Measurements from ENCODE around the gene HOXD13. TPM values are rescaled to one million over a fixed set of nuclear protein-coding genes. Genes with fewer than 3 reads are reported as not detected.

Gene HOXD13
- total RNA-seq, 1 experiment from 2014 or later = not detected

DNA sequence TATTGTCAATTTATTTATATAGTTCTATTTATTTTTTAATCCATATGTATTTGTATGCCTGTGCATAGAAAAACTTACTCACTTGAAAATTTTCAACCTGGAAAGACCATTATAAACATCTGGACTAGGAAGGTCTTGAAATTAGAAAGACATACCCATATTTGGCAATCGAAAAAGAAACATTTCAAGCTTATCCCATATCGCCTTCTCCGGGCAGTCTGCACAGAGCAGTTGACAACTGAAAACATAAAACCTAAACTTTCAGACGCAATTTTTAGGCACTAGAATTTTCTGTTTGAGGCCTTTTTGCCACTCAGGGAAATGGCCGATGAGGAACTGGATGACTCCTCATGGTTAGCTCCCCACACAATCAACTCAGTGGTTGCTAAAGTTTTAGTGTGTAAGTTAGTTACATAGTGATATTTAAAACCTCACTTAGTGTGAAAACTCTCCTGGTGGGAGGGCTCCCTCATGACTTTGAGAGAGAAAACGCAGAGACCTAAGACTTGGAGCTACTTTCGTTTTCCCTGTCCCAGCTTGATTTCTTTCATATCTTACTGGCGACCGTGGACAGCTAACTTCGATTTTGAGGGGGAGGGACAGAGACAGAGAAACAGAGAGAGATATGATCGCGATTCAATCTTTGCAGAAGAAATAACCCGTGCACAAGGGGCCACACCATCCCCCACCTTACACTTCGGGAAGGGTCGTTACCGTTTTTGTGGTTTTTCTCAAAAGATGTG, 3.9 kb downstream of the HOXD13 start:
- no peaks in the 10 kb centered on the region for H3F3A ChIP-seq (ENCODE audit: insufficient read depth, low read depth)
- no peak overlapping the region for H3K27ac ChIP-seq
- DNase-seq = no peak
- intact Hi-C loops (cut with micrococcal nuclease; ENCODE audit: unreplicated experiment) = loop anchor here (2.0 to 10.0 kb wide), 3 partner anchors 844 to 1632 kb away; no protein-coding TSS in a partner anchor
- H3K4me1 ChIP-seq (replicated peaks; ENCODE audit: insufficient read depth) = peaks cover 13% of the 10 kb centered on the region; the same call in 1 of the 2 replicates
- BruUV-seq (replicated peaks) = no TSS peak
- no peaks in the 10 kb centered on the region for H3K9me3 ChIP-seq (ENCODE audit: insufficient read depth, low read depth)
- no peaks in the 10 kb centered on the region for H4K20me1 ChIP-seq (ENCODE audit: insufficient read depth)
- no peaks in the 10 kb centered on the region for H3K79me2 ChIP-seq (ENCODE audit: low read depth)
- H3K36me3 ChIP-seq (ENCODE audit: low read depth) = no peaks in the 10 kb centered on the region
- peak overlapping the region; percentile 90 for H3K4me2 ChIP-seq
- no peaks in the 10 kb centered on the region for H3K9me2 ChIP-seq (ENCODE audit: insufficient read depth)
- H3K27me3 ChIP-seq (ENCODE audit: insufficient read depth, low read depth) = peaks cover 45% of the 10 kb centered on the region
- H3K4me3 ChIP-seq = peak overlapping the region; percentile 65
- ChIA-PET POLR2A (ENCODE audit: unreplicated experiment) (interaction anchor here (0.6 kb wide), 1 partner anchor 682 kb away, joined by 3 read pairs; no protein-coding TSS in a partner anchor), CTCF (interaction anchor here (0.6 to 2.3 kb wide), 6 partner anchors 14 to 845 kb away, joined by 3 to 22 read pairs (median 3); no protein-coding TSS in a partner anchor)
- peak overlapping the region; percentile 91 for H2AFZ ChIP-seq
- TF ChIP-seq EZH2 (IDR thresholded peaks at IDR 0.05; ENCODE audit: low read depth) = no peak
- TF ChIP-seq, protein P1, sequence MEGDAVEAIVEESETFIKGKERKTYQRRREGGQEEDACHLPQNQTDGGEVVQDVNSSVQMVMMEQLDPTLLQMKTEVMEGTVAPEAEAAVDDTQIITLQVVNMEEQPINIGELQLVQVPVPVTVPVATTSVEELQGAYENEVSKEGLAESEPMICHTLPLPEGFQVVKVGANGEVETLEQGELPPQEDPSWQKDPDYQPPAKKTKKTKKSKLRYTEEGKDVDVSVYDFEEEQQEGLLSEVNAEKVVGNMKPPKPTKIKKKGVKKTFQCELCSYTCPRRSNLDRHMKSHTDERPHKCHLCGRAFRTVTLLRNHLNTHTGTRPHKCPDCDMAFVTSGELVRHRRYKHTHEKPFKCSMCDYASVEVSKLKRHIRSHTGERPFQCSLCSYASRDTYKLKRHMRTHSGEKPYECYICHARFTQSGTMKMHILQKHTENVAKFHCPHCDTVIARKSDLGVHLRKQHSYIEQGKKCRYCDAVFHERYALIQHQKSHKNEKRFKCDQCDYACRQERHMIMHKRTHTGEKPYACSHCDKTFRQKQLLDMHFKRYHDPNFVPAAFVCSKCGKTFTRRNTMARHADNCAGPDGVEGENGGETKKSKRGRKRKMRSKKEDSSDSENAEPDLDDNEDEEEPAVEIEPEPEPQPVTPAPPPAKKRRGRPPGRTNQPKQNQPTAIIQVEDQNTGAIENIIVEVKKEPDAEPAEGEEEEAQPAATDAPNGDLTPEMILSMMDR (conservative IDR thresholded peaks at IDR 0.05) = no peak

DNA sequence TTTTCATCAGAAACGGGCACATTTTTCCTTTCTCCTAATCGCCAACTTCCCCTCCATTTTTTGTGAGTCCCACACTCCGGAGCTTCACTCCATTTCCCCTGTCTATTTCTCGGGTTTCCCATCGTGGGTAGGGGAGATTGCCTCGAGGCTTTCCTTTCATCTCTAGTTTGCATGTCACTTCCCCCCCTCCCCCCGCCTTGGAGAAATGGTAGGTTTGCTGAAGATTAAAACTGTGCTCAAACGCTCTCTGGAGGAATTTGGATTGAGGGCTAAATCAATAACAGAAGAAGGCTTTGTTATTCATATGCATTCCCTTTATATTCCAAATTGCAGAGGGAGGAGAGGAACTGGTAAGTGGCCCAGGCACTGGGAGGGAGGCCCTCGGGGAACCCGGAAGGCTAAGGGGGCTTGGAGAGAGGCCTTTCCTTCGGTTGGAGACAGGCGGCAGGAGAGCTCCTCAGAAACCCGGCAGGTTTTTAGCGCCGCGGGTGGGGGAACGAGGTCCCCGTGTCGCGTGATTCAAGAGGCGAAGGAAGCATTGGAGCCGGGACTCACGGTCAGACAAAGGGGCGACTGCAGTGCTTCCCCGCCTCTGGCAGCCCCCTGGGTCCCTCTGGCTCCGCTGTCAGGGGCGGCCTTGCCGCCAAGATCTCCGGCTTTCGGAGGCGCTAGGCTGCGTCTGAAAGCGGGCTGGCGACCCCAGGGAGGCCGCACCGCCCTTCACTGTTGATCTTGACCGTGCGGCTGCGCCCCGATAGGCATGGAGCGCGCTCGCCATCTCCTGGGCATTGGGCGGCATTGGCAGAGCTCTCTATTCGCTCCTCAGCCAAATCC, 4.7 kb downstream of the HOXD13 start:
- H3K9me2 ChIP-seq (ENCODE audit: insufficient read depth) = no peaks in the 10 kb centered on the region
- H3K9me3 ChIP-seq (ENCODE audit: insufficient read depth, low read depth) = no peaks in the 10 kb centered on the region
- no peak for TF ChIP-seq EZH2 (IDR thresholded peaks at IDR 0.05; ENCODE audit: low read depth)
- TF ChIP-seq, protein P1 (conservative IDR thresholded peaks at IDR 0.05) = peak; percentile 98
- H4K20me1 ChIP-seq (ENCODE audit: insufficient read depth) = no peaks in the 10 kb centered on the region
- H3K27me3 ChIP-seq (ENCODE audit: insufficient read depth, low read depth) = peaks cover 45% of the 10 kb centered on the region
- ChIA-PET POLR2A (ENCODE audit: unreplicated experiment) (interaction anchor here (0.5 to 0.7 kb wide), 2 partner anchors 199 to 1653 kb away, joined by 3 to 5 read pairs; no protein-coding TSS in a partner anchor), CTCF (interaction anchor here (0.5 to 2.3 kb wide), 13 partner anchors 9 to 1397 kb away, joined by 3 to 22 read pairs (median 5); no protein-coding TSS in a partner anchor)
- H2AFZ ChIP-seq = peak overlapping the region; percentile 91
- H3K27ac ChIP-seq = no peak overlapping the region
- peak overlapping the region; percentile 65 for H3K4me3 ChIP-seq
- peak; percentile 63 to 79 for DNase-seq
- no TSS peak for BruUV-seq (replicated peaks)
- peak overlapping the region; percentile 90 for H3K4me2 ChIP-seq
- no peaks in the 10 kb centered on the region for H3K36me3 ChIP-seq (ENCODE audit: low read depth)
- H3K79me2 ChIP-seq (ENCODE audit: low read depth) = no peaks in the 10 kb centered on the region
- no peaks in the 10 kb centered on the region for H3F3A ChIP-seq (ENCODE audit: insufficient read depth, low read depth)
- H3K4me1 ChIP-seq (replicated peaks; ENCODE audit: insufficient read depth) = peaks cover 13% of the 10 kb centered on the region; the same call in 1 of the 2 replicates
- intact Hi-C loops (cut with micrococcal nuclease; ENCODE audit: unreplicated experiment) = loop anchor here (1.0 to 10.0 kb wide), 8 partner anchors 95 to 1632 kb away; partner anchors contain the start of gene LNPK

DNA sequence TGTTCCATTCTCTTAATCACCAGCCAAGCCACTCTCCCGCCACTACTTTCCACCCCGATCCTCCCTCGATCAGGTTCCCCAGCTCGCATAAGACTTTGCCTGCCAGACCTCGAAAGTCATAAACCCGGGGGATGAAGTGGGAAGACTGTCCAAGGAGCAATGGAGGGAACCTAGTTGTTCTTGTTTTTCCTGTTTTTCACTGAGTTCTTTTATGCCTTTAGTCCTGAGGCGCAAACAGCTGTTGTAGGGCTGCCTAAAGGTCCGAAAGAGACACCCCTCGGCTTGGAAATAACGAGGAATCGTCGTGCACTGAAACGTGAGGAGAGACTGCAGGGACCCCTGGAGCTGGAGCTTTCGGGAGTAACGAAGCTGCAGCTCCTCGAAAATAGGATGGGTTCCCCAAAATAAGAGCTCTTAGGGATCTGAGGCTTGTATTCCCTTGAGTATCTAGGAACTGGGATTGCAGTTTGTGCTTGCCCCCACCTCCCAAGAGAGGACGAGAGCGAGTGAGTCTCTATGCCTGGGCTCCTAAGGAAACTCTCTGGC, 5.4 kb downstream of the HOXD13 start:
- ChIA-PET POLR2A (ENCODE audit: unreplicated experiment) (interaction anchor here (0.7 kb wide), 1 partner anchor 1652 kb away, joined by 3 read pairs; no protein-coding TSS in a partner anchor), CTCF (interaction anchor here (0.5 to 2.3 kb wide), 11 partner anchors 9 to 1382 kb away, joined by 3 to 22 read pairs (median 4); no protein-coding TSS in a partner anchor)
- H3K27me3 ChIP-seq (ENCODE audit: insufficient read depth, low read depth) = peaks cover 52% of the 10 kb centered on the region
- peak overlapping the region; percentile 65; the same call in 1 of the 2 replicates for H3K4me3 ChIP-seq
- DNase-seq = no peak
- H2AFZ ChIP-seq = peak overlapping the region; percentile 91
- H3F3A ChIP-seq (ENCODE audit: insufficient read depth, low read depth) = no peaks in the 10 kb centered on the region
- H3K27ac ChIP-seq = no peak overlapping the region
- no peak for TF ChIP-seq EZH2 (IDR thresholded peaks at IDR 0.05; ENCODE audit: low read depth)
- TF ChIP-seq, protein P1 (conservative IDR thresholded peaks at IDR 0.05) = peak; percentile 35; the same call in 1 of the 2 replicates
- no peaks in the 10 kb centered on the region for H3K36me3 ChIP-seq (ENCODE audit: low read depth)
- intact Hi-C loops (cut with micrococcal nuclease; ENCODE audit: unreplicated experiment) = loop anchor here (1.0 to 10.0 kb wide), 8 partner anchors 96 to 1633 kb away; partner anchors contain the start of gene LNPK
- peaks cover 13% of the 10 kb centered on the region; the same call in 1 of the 2 replicates for H3K4me1 ChIP-seq (replicated peaks; ENCODE audit: insufficient read depth)
- peak overlapping the region; percentile 90 for H3K4me2 ChIP-seq
- H3K9me2 ChIP-seq (ENCODE audit: insufficient read depth) = no peaks in the 10 kb centered on the region
- no TSS peak for BruUV-seq (replicated peaks)
- no peaks in the 10 kb centered on the region for H3K79me2 ChIP-seq (ENCODE audit: low read depth)
- H4K20me1 ChIP-seq (ENCODE audit: insufficient read depth) = no peaks in the 10 kb centered on the region
- H3K9me3 ChIP-seq (ENCODE audit: insufficient read depth, low read depth) = no peaks in the 10 kb centered on the region

Measured in PC-9 (cell line).